GM18909 (cell line): ENCODE results near the gene TXK.

Experiments
- ATAC-seq: cut with Tn5 transposase; IDR thresholded peaks from one replicate; pipeline ENCODE4 v1.9.1; 2021; ENCODE audit warnings: mild to moderate bottlenecking; ENCODE audit not compliant: unreplicated experiment, poor library complexity

TXK gene

GRCh38 chr4:48030470-48030869 is 103.6 kb downstream of the TXK start:
- no peak for ATAC-seq

- peak; percentile 60 for ATAC-seq
Measured at GRCh38 chr4:48028696-48029095, 105.4 kb downstream of the TXK start.

DNA sequence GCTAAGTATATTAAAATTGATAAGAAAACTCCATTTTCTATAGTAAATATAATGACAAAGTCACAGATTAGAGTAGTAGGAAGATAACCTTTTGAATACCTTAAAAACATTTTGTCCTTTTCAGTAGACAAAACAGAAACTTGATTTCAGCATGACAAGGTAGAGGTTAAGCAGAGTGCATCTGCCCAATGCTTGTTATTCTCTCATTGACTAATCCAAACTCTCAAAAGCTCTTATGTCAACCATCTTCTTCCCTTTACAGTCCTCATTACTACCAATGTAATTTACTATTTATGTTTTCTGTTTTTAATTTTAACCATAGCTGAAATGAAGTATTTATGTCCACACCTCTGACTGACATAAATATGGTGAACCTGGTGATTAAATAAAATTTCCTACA is 106.4 kb downstream of the TXK start:
- peak; percentile 83 for ATAC-seq

- no peak for ATAC-seq
Measured at GRCh38 chr4:48025005-48025404, 109.0 kb downstream of the TXK start.

GRCh38 chr4:48024522-48024921 is 109.5 kb downstream of the TXK start:
- no peak for ATAC-seq

DNA sequence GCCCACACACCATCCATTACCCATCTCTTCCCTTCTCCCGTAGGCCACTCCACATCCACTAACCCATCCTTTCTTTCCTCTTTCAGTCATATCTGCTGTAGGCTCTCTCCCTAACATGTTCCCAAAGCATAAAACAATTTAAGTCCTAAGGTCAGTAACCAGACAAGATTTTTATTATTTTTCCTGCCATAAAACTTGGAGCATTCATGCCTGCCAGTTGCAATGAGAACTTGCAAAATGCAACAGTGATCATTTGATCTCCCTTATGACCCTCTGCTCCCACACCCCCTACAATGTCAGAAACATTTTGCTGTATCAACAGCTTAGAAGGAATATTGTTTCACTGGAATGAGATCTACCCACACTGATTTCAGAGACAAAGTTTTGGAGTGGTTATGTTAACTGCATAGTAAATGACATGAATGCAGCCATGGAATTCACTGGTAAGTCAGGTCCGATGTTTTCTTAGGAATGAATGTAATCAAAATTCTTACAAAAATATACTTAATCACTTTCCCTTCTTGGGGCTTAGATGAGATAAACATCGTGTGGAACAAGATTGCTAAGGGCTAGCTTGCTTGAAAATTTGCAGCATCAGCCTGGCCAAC is 111.8 kb downstream of the TXK start:
- no peak for ATAC-seq

DNA sequence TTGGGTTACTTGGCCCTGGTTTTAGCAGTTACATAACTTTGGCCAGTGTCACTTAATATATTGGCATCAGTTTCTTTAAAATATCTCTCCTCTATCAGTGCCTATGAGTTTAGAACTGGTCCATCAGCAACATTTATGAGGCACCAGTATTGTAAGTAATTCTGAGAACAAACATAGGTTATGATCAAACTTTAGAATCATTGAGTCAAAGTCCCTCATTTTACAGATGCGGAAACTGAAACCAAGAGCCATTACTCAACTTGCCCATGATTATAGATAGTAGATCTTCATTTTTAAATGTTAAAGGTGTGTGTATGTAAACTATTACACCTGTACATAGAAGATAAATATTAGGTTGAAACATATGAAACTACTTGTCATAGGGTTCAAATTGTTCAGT is 113.0 kb downstream of the TXK start:
- ATAC-seq, result no peak

- no peak for ATAC-seq
Measured at GRCh38 chr4:48018112-48018511, 115.9 kb downstream of the TXK start.

GRCh38 chr4:48017108-48017571 is 116.9 kb downstream of the TXK start:
- no peak for ATAC-seq
